NCI-H1105 treated with DMSO at 0.1 percent for 48 hours (cell line): Measurements from ENCODE around the gene RBM19.

ENCODE experiments used
- DNase-seq: peaks from one replicate; lab custom pipeline; 2025; lab: John Stamatoyannopoulos, UW

Gene RBM19

DNA sequence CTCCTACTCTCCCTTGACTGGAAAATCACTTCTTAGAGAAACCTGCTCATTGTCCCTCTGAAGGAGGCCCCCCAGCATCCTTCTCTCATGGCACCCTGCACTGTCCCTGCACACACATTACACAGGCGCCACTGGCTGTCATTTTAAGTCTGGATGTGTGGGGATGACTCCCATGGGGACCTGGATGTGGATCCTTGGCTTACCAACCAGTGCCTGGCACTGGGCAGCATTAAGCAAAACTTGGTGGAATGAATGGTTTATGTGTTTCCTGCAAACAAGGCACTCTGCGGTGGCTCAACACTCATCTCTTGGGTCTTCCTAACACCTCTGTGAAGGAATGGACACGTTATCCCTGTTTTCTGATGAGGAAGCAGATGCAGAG lies 162.4 kb downstream of the RBM19 start:
- no peak for DNase-seq

DNA sequence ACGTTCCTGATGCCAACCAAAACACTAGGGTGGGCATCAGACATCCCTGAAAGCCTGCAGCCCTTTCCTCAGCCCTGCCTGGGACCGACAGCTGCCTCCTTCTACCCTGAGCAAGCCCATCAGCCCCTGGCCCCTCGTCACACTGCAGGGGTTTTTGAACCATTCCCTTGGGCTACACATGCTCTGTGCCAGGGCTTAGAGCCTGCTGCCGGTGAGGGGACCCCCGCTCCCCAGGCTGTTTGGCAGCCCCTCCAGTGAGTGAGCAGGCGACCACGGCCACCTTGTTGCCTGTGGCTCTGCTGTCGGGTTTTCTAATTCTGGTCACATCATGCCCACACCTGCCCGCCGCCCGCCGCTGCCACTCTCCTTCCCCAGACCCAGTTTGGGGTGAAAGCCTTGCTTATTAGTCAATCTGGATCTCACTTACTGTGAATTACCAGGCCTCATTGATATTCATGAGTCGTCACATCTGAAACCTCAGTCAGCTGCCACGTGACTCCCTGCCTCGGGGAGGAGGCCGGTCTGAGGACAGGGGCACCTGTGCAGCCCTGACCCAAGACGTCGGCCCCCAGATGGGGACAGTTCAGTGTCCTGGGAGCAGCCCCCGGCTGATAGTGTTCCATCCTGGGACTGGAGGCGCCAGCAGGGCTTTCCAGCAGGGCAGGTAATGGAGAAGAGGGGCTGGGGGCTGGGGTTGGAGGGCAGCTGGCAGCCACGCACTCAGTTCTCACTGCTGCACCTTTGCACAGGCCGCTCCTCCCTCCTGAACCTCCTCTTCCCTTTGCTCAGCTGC lies 163.0 kb downstream of the RBM19 start:
- DNase-seq, result no peak

DNA sequence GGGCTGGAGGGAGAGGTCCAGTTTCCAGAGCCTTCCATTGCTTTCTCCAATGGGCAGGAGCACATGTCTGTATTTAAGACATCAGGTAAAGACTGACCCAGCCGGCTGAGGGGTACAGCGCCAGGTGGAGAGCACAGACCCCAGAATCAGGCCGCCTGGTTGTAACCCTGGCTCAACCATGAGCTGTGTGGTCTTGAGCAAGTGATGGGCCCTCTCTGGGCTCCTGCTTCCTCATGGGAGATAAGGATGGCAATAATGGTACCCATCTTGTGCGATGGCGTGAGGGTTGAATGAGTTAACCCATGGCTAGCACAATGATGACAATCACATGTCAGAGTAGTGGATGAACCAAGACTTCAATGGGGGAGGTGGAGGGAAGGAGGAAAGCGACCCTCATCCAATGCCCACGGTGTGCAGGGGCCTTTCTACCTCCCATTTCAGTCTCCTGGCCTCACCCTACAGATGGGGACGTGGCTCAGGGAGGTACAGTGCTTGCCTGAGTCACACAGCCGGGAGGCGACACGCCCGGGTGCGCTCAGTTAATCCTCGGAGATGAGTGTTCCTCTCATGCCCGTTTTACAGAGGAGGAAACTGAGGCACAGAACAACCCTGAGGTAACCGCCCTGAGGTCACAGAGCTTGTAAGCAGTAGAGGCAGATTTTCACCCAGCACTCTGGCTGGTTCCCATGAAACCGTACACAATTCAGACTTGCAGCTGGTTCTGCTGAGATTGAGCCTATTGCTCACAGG lies 163.9 kb downstream of the RBM19 start:
- no peak for DNase-seq

DNA sequence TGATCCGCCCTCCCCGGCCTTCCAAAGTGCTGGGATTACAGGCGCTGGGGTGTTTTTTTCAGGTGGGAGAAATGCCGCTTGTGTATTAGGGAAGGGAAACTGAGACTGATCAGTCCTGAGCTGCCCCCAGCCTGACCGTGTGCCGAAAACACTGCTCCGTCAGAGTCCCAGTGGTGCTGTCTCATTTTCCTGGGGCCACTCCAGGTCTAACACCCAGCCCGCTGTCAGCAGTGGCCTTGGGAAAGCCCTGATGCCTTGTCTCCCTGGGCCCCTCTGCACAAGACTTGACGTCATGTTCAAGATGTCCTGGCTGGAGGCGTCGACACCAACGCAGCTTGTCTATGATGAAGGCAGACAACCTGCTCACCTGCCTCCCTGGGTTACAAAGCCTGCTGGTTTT lies 165.9 kb downstream of the RBM19 start:
- DNase-seq, result no peak

DNA sequence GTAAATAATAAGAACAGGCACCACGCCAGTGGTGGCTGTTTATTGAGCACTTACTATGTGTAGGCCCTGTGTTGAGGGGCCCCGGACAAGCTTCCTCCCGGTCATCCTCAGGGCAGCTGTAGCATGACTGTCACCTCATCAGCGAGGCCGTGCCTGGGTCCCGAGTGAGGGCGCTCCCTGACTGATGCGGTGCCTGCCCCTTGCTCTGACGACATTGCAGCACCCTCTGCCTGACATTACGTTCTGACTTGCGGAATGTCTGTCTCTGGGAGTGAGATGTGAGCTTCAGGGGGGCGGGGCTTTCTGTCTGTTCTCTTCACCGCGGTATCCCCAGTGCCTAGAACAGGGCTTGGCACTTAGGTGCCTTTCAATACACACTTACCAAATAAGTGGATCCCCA lies 167.6 kb downstream of the RBM19 start:
- no peak for DNase-seq

DNA sequence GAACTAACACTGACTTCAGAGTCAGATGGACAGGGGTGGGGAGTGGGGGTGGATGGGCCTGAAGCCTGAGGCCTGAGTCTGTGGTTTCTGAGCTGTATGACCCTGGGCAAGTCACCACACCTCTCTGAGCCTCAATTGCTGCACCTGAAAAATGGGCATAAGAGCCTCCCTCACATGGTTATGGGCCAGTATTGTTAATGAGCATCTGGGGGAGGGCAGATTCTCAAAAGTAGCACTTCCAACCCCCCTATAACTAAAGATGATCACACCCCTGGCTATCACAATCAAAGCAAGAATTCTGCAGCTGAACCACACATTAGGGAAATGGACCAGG lies 168.6 kb downstream of the RBM19 start:
- DNase-seq, result no peak

DNA sequence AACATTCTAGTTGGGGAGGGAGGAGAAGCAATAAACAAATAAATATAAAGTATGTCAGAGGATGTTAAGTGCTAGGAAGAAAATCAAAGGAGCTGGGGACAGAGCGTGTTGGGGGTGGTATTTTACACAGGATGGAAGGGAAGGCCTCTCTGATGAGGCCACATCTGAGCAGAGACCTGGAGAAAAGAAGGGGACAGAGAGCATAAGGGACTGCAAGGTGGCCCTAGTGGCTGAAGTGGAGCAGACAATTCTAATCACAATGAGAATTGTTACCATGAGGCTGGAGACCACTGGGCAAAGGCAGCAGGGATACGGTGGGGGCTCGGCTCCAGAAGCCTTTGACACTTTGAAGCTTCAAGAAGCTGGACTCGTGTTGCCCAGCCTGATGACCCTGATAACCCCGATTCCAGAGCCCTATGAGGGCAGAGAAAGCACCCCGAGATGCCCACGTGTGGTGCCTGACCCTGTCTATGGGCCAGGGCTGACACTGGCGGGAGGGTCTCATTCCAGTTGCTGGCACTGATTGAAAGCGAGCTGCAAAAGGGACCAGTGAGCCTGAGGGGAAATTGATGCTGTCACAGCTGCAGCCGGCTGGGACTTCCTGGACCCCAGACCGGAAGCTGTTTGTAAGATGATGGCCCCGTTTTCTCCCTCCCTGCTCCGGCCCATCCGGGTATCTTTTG lies 169.1 kb downstream of the RBM19 start:
- DNase-seq, result no peak

DNA sequence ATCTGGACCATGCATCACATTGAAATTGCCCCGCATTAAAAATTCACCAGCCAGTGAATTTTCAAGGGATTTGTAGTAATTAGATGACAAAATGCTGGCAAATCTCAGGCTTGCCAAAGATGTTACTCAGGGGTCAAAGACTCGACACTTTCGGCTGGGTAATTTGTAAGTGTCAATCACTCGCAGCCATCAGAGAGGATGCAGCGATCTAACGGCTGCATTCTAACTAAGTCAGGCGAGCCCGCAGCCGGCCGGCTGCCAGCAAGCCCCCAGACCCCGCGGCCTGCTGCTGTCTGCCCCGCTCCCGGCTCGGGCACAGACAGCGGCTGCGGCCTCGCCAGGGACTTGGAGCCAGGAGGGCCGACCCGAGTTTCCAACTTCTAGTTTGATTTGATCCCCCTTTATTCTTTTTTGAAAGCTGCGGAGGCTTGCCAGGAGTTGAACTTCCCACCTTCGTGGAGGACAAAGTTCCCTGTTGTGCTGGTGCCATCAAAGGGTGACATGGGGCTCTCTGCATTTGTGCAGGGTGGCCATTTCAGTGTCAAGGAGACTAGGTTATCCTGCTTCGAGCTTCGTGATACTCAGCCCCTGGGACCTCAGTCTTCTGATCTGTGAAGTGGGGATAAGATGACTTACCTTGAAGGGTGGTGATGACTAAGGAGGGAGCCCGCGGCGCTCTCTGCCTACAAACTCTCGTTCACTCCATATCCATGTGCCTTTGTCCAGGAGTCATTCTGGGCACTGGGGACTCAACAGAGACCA lies 169.9 kb downstream of the RBM19 start:
- DNase-seq, result no peak

DNA sequence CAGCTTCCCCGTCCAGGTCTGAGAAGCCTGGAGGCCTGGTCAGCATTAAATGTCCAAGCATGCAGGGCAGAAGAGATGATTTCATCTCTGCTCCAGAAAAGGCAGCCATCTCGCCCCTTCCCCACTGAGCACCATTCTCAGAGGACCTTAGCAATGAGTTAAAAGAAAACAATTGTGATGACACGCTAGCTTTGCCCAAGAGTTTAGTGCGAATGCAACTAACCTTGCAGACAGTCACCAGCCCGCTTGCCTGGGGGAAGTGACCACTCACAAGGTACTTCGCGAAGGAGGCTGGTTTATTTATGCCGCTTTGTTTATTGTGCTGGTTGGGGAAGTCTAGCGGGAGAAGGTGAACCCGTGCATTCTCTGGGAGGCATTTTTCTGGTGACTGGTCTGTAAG lies 170.7 kb downstream of the RBM19 start:
- DNase-seq, result no peak

DNA sequence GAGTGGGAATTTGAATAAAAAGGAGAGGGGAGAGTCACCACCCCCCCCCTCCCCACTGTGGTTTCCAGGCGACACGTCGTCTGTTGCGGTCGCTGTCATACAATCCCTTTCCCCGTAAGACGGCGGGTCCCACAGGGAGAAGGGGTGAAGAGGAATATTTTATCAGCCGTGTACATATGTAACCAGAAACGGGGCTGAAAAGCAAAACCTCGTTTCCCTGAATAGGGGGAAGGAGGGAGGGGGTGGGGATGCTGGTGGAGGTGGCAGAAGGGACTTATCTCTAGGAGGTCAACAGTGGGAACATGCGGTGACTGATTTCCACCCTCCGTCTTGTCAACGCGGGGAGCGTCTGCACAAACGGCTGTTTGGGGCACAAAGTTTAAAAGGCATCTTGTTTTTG lies 171.4 kb downstream of the RBM19 start:
- no peak for DNase-seq

DNA sequence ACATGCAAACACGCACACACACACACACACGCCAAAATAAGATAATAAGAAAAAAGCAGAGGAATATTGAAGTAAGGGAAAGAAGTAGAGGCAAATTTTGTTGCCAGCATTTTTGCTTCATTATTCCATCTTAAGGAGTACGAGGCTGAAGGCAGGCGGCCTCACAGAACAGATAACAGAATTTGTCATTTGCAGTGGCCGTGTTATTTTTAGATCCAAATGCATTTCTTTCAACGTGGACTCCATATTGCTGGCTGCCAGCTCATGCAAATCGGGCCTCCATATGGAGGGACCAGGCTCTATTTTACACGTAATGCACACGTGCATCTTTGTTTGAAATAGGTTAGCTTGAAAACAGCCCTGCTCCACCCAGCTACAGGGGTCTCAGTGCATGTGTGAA lies 172.9 kb downstream of the RBM19 start:
- DNase-seq, result no peak

DNA sequence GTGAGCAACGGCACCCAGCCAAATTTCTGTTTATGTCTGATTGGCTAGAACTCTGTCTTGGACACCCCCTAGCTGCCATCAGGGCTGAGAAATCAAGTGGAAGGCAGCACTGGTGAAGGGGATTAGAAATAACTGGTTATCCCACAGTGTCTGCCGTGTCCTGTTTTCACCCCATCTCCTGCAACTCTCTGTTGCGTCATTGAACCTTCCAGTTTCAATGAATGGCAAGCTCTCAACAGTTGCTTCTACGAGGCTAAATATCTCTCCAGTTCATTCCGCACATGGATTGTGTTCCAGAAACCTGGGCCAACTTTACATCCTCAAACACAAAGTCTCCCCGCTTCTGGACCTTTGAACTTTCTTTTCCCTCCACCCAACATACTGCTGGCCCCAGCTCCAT lies 173.7 kb downstream of the RBM19 start:
- no peak for DNase-seq

DNA sequence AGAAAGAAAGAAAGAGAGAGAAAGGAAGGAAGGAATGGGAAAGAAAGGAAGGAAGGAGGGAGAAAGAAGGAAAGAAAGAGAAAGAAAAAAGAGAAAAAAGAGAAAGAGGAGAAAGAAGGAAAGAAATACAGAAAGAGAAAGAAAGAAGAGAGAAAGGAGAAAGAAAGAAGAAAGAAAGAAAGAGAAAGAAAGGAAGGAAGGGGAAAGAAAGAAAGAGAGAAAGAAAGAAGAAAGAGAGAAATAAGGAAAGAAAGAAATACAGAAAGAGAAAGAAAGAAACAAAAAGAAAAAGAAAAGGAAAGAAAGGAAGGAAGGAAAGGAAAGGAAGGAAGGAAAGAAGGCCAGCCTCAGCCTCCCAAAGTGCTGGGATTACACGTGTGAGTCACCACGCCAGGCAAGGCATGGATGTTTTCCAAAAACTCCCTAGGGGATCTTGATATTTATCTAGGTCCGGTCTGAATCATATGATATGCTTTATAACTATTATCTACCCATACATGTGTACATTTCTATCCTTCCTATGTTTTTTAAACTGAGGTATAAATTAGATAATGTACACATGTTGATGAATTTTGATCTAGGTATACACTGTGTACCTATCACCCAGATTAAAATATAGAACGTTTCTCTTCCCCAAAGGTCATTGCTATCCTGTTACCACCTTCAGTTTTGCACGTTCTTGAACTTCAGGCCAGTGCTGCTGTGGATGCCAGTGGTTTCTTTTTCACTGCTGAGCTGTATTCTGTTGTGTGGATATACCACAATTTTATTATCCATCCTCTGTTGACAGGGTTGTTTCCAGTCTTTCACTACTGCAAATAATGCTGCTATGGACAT lies 177.9 kb downstream of the RBM19 start:
- no peak for DNase-seq

DNA sequence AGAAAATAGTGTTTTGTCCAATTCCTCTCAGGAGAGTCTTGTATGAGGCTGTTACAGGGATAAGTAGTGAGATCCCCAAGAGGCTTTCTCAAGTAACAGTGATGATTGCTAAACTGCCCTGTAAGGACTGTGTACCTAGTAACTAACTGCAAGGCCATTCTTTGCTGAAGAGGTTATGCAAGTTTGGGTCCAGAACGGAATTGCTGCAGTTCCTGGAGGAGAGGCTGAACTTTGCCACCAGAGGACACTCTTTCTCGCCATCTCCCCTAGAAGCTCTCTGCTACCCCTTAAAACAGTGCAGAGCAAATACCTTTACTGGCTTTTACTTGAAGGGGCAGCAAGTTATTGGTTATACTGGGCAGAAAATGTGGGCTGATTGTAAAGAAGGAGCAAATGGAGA lies 180.0 kb downstream of the RBM19 start:
- no peak for DNase-seq

DNA sequence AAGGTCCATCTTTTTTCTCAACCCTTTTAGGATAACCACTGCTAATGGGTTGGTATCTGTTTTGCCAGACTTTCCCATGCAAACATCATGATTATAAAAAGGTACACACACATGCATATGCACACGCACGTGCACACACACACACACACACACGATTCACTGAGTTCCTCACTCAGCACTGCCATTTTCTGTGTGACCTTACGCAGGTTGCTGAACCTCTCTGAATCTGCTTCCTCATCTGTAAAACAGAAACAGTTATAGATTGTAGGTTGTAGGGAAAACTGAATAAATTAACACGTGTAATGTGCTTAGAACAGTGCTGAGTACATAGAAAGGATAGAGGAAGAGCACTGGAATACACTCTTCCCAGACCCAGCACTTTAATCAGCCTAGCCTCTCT lies 182.3 kb downstream of the RBM19 start:
- DNase-seq, result no peak

DNA sequence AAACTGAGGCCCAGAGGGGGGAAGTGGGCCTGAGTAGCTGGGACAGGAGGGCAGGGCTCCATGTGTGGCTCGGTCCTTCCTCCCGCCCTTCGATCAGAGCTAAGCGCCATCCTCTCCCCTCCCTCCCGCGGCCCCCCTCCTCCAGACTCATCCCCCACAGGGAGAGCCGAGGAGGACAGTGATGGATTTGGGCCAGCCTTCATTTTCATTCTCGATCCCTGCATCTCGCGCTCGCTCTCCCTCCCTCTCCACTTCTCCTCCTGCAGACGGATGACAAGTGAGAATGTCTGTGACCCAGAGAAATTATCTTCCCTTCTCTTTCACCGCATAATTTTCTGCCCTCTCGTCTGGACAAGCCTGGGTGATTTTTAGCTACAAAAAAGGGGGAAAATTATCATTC lies 183.3 kb downstream of the RBM19 start:
- no peak for DNase-seq

DNA sequence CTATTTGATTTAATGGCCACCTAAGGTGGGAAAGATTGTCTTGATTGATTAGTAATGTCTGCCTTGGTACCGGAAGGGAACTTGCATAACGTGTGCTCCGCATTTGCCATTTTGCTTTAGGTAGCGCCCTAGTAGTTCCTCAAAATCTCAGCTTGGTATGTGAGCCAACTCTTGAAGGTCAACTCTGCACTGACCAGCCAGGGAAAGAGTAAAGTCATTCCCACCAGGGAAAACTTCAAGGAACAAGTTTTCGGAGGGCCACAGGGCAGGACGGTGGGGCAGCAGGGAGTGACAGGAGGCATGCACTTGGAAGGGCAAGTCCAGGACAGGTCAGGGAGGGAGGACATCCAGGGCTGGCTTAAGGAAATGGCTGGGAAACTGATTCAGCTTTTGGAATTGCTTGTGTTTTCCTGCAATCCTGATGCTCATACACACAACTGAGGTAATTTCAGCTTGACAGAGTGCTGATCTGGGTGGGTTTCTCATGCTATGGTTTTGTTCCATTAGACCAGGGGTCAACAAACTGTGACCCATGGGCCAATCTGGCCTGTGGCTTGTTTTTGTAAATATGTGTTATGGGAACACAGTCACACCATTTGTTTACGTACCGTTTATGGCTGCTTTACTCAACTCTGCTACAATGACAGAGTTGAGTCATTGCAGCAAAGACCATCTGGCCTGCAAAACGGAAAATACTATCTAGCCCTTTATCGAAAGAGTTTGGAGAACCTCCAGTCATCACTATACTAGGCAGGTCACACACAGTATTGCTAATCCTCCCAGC lies 184.5 kb downstream of the RBM19 start:
- no peak for DNase-seq

DNA sequence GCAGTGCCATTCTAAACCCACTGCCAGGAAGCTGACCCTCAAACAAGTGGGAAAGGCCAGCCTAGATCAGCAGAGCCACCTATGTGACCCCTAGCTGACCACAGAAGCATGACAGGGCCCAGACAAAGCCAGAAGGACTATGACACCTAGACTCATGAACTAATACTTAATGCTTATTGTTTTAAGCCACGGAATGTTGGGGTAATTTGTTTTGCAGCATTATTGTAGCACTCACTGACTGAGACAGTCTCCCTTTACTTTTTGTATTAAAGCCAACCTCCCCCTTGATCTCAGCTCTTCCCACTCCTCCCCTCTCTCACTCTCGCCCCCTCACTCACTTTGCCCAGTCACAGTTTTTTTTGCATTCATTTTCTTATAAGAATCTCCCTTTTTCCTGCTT lies 186.4 kb downstream of the RBM19 start:
- DNase-seq, result no peak

DNA sequence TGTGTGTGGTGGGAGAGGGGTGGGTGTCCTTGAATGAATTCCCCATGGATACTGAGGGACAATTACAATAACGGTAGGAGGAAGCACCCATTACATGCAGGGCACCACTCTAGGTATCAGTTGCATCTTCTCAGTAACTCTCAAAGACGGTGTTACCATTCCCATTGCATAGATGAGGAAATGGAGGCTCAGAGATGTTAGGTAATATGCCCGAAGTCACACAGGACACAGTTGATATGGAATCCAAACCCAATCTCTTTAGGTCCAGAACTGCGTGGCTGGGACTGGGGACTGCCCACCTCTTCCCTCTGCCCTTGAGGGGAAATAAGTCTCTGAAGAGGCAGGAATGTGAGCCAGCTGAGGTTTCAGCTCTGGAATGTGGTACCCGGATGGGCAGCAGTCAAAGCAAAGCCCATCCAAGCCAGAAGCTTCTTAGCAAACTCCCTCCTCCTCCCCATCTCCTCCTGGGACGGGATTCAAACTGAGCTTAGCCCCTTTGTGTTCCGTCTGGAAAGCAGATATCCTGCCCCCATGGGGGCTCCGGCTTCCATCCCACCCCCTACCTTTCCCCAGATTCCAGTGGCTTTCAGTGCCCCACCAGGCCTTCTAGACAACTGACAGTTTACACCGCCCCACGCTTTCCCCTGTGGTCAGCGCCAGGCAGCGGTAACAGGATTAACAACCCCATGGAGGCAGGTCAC lies 187.5 kb downstream of the RBM19 start:
- no peak for DNase-seq

DNA sequence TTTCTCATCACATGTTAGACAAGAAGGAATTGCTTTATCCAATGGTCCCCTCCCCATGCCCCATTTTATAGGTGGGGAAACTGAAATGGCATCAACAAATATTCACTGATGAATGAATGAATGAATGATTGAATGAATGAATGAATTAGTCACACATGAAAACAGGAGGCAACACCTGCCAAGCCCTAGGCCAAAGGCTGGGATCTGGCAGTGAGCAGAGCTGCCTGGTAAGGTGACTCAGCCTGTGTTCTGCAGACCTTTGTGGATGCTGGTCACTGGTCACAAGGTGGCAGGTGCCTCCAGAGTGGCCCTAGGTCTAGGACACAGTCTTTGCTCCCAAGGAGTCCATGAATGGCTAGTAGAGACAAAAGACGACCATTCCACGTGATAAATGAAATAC lies 188.4 kb downstream of the RBM19 start:
- no peak for DNase-seq
